ENCODE results near the gene DGAT2.

DNA sequence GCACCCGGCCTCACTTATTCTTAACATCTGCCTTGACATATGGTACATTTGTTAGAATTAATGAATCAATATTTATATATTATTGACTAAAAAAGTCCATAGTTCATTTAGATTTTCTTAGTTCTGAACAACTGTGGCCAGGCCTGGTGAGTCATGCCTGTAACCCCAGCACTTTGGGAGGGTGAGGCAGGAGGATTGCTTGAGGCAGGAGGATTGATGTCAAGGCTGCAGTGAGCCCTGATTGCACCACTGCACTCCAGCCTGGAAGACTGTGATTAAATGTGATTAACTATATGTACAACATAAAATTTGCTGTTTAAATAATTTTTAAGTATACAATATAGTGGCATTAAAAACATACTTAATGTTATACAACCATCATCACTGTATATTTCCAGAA lies 52.1 kb downstream of the DGAT2 start:
- TF ChIP-seq TAF1 (IDR thresholded peaks at IDR 0.05; ENCODE audit: low read depth) (no peak), ZBTB7A (IDR thresholded peaks at IDR 0.05; ENCODE audit: low read depth) (no peak)

Measured in Ishikawa (cell line).